GM10248 (cell line): ENCODE results near the gene TOLLIP.

ENCODE experiments used
- CTCF ChIA-PET: fragments of 300-600 bp; sonication (Branson Sonifier 250); formaldehyde crosslinking; extraction: SDS; loops from one replicate; lab custom pipeline; 2021; ENCODE audit warnings: antibody characterized with exemption; lab: Yijun Ruan, JAX
- POLR2A ChIA-PET: fragments of 350-650 bp; sonication (Branson Sonifier 250); formaldehyde crosslinking; extraction: SDS; loops from one replicate; lab custom pipeline; 2020; ENCODE audit warnings: antibody characterized with exemption; lab: Yijun Ruan, JAX
- DNase-seq: peaks from one replicate; pipeline ENCODE4 v3.0.0; 2012; ENCODE audit errors: extremely low spot score
- CTCF ChIP-seq: IDR thresholded peaks from 2 replicates; pipeline ENCODE4 v1.5.1; 2012; ENCODE audit warnings: mild to moderate bottlenecking, low read depth; ENCODE audit errors: extremely low read depth, missing control alignments, control extremely low read depth

Gene TOLLIP

DNA sequence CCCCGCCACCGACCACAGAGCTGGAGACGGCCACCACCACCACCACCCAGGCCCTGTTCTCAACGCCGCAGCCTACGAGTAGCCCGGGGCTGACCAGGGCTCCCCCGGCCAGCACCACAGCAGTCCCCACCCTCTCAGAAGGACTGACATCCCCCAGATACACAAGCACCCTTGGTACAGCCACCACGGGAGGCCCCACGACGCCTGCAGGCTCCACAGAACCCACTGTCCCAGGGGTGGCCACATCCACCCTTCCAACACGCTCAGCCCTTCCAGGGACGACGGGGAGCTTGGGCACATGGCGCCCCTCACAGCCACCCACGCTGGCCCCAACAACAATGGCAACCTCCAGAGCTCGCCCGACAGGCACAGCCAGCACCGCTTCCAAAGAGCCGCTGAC lies 67.7 kb downstream of the TOLLIP start:
- no peak for TF ChIP-seq CTCF
- no peak for DNase-seq
- POLR2A ChIA-PET = no interaction called here
- CTCF ChIA-PET = no interaction called here

GRCh38 chr11:1240771-1241170 lies 68.7 kb downstream of the TOLLIP start:
- ChIA-PET POLR2A (no interaction called here), CTCF (no interaction called here)
- TF ChIP-seq CTCF = no peak
- no peak for DNase-seq

DNA sequence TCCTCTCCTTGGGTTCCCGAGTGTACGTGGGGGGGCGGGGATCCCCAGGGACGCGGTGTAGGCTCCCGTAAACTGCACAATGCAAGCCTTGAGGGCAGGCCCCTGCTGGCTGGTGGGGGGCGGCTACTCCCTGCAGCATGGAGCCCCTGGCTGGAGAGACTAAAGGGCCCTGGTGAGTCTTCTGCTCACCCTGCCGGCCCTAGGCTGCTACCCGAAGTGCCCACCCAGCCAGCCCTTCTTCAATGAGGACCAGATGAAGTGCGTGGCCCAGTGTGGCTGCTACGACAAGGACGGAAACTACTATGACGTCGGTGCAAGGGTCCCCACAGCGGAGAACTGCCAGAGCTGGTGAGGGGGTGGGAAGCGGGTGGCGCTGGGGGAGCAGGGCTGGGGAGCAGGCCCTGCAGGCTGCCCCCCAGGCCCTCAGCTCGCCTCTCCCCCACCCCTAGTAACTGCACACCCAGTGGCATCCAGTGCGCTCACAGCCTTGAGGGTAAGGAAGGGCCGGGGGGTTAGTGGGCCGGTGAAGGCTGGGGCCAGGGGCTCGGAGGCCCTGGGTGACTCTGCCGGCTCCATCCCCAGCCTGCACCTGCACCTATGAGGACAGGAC lies 69.7 kb downstream of the TOLLIP start:
- no peak for TF ChIP-seq CTCF
- POLR2A ChIA-PET = no interaction called here
- CTCF ChIA-PET = no interaction called here
- DNase-seq = no peak

DNA sequence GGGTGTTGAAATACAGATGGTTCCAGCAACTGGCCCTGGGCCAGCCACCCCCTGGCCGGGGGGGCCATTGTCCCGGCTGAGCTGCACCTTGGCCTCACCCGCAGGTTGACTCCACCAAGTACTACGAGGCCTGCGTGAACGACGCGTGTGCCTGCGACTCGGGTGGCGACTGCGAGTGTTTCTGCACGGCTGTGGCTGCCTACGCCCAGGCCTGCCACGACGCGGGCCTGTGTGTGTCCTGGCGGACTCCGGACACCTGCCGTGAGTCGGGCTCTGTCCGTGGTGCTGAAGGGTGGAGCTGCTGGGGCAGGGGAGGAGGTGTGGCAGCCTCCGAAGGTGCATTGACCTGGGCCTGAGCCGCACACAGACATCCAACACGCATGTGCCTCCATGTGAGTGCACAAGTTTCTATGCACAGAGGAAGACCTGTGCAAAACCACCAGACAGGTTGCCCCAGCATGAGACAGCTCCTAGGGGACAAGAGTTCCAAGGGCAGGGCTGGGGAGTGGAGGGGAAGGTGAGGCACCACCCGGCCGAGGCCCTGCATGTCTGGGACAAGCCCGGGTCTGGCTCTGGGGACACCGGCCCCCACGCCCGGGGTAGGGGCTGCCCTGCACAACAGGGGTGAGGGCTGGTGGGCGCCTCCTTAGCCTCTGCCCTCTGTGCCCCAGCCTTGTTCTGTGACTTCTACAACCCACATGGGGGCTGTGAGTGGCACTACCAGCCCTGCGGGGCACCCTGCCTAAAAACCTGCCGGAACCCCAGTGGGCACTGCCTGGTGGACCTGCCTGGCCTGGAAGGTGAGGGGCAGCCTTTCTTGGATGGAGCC lies 70.5 kb downstream of the TOLLIP start:
- CTCF ChIA-PET = no interaction called here
- POLR2A ChIA-PET = no interaction called here
- TF ChIP-seq CTCF = no peak
- no peak for DNase-seq

GRCh38 chr11:1237851-1238250 lies 71.6 kb downstream of the TOLLIP start:
- POLR2A ChIA-PET = no interaction called here
- DNase-seq = no peak
- CTCF ChIA-PET = no interaction called here
- TF ChIP-seq CTCF = no peak

DNA sequence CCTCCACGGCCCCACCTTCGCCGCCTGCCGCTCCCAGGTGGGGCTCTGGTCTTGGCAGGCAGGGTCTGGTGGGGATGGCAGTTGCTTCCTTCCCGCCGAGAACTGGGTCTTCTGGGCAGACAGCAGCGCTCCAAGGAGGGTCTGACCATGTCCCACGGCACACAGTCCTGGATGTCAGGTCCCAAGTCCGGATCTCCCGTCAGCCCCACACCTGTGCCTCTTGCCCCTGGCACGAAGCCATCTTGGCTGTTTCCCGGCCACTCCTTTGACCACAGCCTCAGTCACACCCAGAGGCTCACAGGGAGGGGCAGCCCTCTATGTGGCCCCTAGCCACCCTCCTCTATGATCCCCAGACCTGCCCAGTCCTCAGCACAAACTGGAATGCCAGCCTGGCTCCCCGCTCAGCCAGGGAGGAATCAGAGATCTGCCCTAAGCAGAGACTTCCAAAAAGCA lies 72.3 kb downstream of the TOLLIP start:
- no peak for DNase-seq

More for the DNA sequence above, 72.3 kb downstream of the TOLLIP start:
- CTCF ChIA-PET = no interaction called here
- POLR2A ChIA-PET = no interaction called here
- TF ChIP-seq CTCF = no peak
